SHP77 (cell line): Measurements from ENCODE around the gene CNKSR1.

Source experiments
- DNase-seq, 2 experiments: peaks; one replicate each; lab custom pipeline; 2025; lab: John Stamatoyannopoulos, UW

The CNKSR1 gene

DNA sequence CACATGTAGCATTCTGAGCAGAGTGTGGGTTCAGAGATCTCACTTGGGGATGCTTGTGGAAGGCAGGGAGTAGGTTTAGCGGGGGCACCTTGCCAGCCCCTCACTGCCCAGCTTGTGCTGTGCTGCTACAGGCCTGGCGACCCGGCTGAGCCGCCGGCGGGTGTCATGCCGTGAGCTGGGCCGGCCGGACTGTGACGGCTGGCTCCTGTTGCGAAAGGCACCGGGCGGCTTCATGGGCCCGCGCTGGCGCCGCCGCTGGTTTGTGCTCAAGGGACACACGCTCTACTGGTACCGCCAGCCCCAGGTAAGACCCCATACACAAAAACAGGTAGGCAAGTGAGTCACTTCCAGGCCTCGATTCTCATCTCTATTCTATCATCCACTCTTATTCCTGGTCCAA is 7.6 kb downstream of the CNKSR1 start:
- DNase-seq: no peak

DNA sequence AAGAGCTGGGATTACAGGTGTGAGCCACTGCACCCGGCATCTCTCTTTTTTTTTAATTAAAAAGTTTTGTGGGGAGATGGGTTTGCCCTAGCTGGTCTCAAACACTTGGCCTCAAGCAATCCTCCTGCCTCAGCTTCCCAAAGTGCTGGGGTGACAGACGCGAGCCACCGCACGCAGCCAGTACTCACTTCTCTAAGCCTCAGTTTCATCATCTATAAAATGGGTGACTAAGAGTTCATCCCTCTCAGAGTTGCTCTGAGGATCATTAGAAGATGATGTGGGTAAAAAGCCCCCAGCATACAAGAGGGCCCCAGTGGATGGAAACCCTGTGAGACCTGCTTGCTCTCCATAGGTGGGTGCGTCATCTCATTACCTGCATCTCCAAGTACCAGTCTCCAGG is 10.6 kb downstream of the CNKSR1 start:
- DNase-seq: no peak

DNA sequence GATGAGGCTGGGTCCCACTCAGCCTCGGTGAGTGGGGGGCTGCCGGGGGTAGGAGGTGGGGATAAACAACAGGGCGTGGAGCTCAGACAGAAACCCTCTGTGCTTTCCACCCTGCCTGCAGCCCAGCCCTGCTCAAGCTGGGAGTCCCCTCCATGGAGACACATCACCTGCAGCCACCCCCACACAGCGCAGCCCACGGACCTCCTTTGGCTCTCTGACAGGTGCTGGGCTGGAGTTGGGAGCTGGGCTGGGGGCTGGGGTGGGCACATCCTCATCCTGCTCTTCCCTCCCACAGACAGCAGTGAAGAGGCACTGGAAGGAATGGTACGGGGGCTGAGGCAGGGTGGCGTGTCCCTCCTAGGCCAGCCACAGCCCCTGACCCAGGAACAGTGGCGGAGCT is 11.2 kb downstream of the CNKSR1 start:
- DNase-seq: no peak

DNA sequence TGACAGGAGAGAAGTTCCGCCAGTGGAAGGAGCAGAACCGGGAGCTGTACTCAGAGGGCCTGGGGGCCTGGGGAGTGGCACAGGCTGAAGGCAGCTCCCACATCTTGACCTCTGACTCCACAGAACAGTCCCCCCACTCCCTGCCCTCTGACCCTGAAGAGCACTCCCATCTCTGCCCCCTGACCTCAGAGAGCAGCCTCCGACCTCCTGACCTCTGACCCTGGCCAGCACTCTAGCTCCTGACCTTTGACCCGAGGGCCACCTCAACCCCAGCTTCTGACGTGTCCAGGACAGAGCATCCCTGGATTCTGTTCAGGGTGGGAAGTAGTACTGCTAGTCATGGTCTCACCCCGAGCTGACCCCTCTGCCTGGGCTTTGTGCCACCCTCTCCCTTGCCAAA is 12.0 kb downstream of the CNKSR1 start:
- no peak for DNase-seq

DNA sequence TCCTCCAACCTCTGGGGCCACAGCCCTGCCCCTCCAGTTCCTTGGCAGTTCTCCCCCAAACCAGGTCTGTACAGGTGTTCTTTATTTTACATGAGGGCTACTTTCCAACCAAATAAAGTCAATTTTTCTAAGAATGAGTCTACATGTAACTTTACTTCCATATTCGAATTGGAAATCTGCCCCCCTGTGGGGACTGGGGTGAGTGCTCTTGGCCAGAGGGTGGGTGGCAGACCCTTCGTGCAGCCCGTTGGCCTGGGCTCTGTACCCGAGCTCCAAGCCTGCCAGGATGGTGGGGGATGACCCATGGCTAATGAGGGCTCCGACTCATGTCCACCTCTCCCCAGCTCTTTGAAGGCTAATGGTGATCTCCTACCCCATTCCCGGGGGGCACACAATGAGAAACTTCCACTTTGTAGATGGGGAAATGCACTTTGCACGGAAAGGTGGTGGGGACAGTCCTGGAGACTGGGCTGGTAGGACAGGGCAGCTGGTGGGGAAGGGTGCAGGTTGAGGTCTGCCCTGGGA is 12.5 kb downstream of the CNKSR1 start:
- DNase-seq: no peak

DNA sequence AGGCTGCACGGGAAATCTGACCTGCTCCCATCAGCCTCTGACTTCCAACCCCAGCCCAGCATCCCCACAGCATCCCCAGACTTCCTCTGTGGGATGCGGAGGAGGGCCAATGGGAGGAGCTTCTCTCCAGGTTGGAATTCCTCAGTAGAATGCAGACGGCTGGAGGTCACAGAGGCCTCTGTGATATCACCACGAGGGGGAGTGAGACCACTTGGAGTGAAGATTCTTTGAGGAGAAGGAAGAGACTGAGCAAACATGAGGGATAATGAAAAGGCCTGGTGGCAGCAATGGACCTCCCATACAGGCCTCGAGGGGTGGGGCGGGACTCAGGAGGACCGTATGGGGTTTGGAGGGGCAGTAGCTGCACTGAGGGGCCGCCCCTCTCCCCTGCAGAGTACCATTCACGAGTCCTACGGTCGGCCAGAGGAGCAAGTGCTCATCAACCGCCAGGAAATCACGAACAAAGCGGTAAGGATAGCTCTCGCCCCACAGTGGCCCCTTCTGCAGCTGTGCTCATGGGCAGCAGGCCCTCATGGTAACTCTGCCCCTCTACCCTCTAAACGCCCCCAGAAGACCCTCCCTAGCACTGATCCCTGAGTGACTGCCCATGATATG is 13.2 kb downstream of the CNKSR1 start, which contains the start of gene CATSPER4:
Gene CATSPER4, plus strand, starts transcription at position 230 of the 615 bp plus-strand sequence. Its CDS starts 26 bp downstream, at position 256.
- no peak for DNase-seq

DNA sequence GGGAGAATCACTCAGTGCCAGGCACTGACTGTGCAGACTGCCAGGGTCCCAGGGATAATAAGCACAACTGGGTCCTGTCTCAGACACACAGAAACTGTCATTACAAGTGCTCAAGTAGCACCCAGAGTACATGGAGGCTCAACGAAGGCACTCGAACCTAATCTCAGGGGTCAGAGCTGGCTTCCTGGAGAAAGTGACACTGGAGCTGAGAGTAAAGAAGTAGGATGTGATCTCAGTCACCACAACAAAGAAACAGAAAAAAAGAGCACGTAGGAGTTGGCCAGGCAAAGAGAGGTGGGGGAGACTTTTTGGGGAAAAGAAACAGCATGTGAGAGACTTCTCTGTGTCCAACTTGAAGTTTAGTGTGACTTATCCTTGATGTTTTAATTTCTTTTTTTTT is 14.4 kb downstream of the CNKSR1 start:
- no peak for DNase-seq

DNA sequence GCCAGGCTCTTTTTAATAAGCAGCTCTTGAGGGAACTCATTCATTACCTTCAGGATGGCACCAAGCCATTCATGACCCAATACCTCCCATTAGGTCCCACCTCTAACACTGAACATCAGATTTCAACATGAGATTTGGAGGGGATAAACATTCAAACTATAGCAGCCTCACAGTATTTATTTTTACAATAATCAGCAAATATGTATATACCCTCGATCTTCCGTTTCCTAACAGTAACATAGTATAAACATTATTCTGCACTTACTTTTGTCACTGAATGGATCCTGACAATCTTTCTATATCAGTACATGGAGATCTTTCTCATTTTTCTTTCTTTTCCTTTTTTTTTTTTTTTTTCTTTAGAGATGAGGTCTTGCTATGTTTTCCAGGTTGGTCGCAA is 18.5 kb downstream of the CNKSR1 start:
- no peak for DNase-seq

DNA sequence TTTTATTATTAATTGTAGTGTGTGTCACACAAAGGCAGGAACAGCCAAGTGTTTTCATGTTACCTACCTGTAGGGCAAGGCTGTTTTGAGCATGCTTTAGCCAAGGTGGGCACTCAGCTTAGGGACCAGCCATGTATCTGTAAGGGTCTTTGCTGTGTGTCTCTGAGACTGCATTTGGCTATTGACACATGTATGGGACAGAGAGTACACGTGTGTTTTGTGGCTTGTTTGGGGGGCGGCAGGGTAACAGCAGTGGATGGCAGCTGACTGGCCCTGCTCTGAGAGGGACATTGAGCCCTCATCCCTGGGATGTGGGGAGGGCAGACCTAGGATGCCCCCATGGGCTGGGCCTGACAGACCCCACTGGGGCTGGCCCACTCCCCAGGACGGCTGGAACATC is 20.0 kb downstream of the CNKSR1 start:
- no peak for DNase-seq

DNA sequence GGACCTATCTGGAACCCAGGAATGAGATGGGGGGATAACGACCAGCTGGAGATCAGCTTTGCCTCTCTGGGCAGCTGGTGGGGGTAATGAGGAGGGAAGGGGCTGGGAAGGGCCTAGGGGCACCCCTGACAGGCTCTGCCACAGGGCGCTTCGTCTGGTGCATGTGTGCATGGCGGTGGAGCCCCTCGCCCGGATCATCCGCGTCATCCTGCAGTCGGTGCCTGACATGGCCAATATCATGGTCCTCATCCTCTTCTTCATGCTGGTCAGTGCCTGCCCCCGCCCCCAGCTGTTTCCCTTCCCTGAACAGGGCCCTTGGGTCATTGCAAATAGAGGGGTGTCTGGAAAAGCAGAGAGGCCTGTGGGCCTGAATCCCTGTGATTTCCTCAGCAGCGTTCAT is 20.5 kb downstream of the CNKSR1 start:
- no peak for DNase-seq

DNA sequence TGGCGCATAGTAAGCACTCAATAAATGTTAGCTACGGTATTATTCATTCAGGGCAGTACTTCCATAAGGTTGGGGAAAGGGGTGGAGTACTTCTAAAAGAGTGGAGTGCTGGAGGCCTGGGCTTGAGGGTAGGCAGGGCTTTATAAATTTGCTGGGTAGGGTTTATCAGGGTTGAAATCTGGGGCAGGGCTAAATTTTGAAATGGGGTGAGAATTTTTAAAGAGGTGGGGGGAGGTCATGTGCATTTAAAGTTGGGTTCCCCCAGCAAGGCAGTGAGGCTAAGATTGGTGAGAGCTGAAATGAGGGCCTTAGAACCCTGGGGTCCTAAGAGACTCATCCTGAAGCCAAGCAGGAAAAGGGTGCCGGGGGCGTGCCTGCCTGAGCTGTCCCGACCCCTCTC is 23.1 kb downstream of the CNKSR1 start:
- no peak for DNase-seq

DNA sequence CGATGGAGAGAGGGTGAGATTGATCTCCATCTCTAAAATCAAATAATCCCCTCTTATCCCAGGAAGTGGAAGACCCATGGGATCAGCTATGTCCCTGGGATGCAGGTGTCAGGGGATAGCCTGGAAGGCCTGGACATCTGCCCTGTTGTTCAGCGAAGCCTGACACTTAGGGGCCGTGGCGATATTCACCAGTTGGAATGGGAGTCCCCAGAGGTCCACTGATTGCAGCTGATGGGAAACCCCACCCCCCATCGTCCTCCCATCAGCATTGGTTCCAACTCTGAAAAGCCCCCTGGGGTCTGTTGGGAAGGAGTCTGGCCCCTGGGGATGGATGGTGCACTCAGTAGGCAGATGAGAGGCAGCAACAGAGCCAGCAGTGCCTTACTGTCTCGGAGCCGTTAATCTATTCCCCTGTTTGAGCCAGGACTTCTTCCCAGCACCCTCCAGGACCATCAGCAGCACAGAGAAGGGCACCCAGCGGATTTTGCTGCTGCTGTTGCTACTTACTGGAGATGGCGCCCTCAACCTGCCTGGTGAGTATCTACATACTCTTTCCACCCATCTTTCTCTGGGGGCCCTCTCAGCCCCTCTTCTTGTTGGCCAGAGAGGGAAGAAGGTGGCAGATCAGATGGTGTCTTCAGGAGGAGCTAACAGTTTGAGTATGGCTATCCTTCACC is 26.5 kb downstream of the CNKSR1 start:
- DNase-seq: no peak

DNA sequence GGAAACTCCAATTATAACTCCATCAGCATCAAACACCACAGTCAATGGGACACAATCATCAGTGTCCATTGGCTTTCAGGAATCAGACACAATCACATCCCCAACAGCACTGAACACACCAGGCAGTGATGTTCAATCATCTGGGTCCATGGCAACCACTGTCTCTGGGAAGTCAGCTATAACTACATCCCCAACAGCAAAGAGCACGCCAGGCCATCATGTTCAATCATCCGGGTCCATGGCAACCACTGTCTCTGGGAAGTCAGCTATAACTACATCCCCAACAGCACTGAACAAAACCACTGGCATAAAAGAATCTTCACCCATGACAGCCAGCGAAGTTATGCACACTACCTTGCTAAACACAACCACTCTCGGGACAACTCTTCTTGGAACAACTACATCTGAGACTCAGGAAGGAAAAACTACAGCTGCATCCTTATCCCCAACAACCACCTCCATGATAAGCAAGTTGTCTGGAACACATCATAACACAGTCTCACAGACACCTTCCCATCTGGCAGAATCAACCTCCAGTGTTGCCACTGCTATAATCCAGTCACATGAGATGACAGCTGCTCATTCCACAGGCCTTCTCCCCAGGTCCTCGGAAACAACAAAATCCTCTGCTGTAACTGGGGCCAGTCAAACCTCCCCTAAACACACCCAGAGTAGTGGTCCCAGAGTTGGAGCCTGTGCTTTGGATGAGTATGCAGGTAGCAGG is 33.0 kb downstream of the CNKSR1 start:
- no peak for DNase-seq

DNA sequence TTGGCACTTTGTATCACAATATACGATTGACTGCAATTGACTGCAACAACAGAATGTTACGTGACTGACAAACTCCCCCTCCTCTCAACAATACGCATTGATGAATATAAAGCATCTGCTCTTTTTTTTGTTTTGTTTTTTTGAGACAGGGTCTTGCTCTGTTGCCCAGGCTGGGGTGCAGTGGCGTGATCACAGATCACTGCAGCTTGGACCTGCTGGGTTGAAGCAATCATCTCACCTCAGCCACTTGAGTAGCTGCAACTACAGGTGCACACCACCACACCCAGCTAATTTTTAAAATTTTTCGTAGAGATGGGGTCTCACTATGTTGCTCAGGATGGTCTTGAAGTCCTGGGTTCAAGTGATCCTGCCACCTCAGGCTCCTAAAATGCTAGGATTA is 35.4 kb downstream of the CNKSR1 start:
- DNase-seq: no peak

DNA sequence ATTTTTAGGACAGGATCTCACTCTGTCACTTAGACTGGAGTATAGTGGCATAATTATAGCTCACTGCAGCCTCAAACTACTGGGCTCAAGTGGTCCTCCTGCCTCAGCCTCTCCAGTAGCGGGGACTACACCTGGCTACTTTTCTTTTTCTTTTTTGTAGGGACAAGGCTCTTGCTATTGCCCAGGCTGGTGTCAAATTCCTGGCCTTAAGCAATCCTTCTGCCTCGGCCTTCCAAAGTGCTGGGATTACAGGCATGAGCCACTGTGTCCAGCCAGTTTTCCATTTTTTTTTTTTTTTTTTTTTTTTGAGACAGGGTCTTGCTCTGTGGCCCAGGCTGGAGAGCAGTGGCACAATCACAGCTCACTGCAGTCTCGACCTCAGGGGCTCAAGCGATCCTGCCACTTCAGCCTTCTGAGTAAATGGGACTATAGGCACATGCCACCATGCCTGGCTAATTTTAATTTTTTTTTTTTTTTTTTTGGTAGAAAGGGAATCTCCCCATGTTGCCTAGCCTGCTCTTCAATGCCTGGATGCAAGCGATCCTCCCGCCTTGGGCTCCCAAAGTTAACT is 36.1 kb downstream of the CNKSR1 start:
- DNase-seq: no peak

DNA sequence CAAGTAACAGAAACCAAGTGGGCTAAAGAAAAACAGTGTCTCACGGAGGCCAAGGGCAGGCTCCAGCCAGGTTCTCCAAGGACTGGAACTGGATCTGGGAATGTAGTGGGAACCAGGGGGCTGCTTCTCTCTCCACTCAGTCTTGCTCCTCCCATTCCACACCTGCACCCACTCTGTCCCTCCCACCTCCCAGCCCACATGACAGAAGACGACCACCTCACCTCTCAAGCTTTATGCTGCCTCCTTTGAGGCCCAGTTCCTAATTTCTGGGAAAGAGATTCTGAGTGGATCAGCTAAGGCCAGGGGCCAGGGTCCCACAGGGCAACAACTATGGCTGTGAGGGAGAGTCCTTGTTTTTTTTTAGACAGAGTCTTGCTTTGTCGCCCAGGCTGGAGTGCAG is 38.0 kb downstream of the CNKSR1 start:
- no peak for DNase-seq

DNA sequence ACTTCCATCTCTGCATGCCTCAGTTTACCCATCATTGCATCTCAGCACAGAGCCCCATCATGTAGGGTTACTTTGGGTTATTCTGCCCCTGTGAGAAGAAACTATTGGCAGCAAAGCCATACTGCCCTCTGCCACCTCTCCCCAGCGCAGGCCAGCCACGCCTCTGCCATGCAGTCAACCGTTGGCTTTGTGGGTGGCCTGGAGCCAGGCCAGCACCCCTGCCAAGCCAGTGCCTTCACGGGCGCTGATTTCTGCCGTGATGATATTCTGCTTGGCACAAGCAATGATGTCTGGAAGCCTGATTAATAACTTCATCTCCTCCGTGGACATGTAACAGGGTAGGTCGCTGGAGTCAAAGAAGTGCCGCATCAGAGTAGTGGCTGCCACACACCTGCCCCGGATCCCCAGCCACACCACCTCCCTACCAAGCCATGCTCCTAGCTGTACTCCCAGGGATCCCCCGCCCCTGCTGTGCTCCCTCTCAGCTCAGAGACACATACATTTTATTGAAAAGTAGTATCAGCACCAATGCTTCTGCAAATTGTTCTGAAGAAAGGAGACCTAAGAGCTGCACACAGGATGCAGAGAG is 41.7 kb downstream of the CNKSR1 start:
- DNase-seq: no peak

DNA sequence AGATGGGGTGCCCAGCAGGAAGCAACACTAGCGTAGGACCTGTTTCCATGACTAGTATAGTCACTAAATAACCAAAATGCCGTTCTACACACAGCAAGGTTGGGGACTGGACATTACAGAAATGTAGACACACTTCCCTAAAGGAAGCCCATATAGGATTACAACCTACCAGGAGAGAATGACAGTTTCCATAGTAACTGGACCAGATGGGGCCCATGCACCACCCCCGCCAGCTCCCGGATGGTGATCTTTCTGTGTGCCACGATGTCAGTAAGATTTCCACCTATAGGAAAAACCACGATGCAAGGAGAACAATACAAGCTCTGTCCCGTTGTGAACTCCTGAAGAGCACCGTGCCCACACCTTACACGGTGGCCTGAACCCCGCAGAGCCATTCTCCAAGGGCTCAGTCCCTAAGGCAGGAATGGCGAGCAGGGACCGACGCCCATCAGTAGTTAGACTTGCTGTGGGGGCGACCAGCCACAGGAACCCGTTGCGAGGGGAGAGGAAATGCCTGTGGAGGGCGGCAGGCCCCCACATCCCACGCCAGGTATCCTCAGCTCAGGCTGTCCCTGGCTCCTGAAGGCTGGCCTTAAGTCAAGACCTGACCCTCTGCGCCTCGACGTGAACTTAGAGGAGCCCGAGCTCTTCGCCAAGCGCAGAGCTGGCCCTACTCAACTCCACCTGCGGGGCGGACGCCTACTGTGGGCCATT is 43.1 kb downstream of the CNKSR1 start:
- DNase-seq: no peak

DNA sequence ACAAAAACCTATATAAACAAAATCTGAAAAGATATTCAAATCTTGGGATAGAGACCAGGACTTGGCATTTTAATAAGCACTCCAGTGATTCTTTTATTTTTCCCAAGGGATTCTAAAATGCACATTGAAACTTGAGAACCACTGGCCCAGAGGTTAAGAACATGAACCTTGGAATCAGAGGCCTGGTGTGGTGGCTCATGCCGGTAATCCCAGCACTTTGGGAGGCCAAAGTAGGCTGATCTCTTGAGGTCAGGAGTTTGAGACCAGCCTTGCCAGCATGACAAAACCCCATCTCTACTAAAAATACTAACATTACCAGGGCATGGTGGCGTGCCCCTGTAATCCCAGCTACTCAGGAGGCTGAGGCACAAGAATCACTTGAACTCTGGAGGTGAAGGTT is 43.8 kb downstream of the CNKSR1 start:
- DNase-seq: no peak

DNA sequence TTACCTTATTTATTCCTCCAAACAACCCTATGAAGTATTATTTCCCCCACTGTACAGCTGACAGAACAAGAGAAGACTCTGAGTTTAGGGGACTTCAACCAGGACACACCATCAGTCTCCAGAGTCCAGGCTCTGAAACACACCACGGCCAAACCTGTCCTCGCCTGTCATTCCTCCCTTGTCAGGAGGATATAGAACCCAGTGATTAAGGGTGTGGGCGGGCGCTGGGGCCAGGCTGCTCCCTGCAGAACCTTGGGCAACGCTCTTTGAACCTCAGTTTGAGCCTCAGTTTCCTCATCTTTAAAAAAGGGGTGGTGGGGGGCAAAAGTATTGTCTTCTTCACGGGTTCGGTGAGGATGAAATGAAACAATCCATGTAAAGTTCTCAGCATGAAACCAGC is 47.3 kb downstream of the CNKSR1 start:
- DNase-seq: no peak

DNA sequence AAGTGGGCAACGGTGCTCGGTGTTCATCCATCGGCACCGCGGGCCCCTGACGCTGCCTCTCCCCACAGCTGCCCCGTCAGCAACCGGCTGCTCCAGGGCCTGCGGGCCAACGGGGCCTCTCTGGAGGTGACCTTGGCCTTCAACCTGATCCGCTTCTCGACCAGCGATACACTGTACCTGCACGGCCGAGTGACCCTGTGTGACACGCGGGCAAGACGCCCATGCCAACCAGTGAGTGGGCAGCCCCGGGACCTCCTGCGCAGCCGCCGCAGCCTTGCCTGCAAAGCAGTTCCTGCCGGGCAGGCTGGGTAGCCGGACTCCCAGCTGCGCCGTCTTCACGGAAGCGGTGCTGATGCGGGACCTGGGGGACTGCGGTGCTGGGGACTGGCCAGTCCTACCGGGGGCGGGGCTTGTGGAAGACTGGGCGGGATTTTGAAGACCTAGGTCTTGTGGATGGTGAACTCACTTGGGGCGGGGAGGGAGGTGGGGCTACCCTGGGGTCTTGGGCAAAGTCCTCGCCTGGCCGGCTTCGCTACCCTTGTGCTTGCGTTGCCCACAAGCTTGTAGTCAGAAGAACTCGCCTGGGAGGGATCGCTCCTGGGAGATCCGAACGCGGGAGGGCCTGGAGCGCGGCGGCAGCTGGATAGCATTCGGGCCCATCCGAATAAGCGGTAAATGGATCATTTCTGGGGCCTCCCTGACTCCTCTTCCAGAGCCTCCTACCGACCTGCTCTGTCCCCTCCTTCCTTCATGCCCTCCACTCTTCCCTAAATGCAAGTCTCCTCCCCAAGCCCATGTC is 47.9 kb downstream of the CNKSR1 start:
- no peak for DNase-seq
